Measurements from ENCODE around the gene BACH1. TPM values are rescaled to one million over a fixed set of nuclear protein-coding genes. Genes with fewer than 3 reads are reported as not detected.

BACH1 gene
- total and polyA plus RNA-seq, 2 of the 8 experiments (the other 6 are each of a cell fraction or from before 2014, with no cell fraction given), result 6.9 to 50.7 TPM

DNA sequence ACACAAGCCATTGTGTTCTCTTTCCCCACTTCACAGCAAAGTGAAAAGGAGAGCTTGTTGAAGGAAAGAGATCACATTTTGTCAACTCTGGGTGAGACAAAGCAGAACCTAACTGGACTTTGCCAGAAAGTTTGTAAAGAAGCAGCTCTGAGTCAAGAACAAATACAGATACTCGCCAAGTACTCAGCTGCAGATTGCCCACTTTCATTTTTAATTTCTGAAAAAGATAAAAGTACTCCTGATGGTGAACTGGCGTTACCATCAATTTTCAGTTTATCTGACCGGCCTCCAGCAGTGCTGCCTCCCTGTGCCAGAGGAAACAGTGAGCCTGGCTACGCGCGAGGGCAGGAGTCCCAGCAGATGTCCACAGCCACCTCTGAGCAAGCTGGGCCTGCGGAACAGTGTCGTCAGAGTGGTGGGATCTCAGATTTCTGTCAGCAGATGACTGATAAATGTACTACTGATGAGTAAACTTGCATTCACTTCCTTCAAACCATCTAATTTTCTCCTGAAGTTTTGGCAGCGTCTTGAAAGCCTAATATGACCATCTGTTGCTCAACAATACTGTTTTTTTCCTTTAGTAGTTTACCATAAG is 43.7 kb downstream of the BACH1 start:
- POLR2A ChIA-PET (ENCODE audit: partially characterized antibody), result interaction anchor here (1.8 kb wide), 1 partner anchor 43 kb away, joined by 3 read pairs; no protein-coding TSS in a partner anchor
- H3K79me2 ChIP-seq (ENCODE audit: control insufficient read depth in 1 of 2, insufficient read depth in 2 of 2, low read length in 2 of 2), result 0 out of 4 replicates have a peak, but pooled peaks cover 0 to 3% of the 10 kb centered on the region in 2 experiments
- FAIRE-seq, result no peak

More for the DNA sequence above, 43.7 kb downstream of the BACH1 start:
- Histone ChIP-seq H3K23me2 (ENCODE audit: low read depth, low read length) (no peaks in the 10 kb centered on the region), H3K27ac (ENCODE audit: low read depth, low read length) (no peak overlapping the region), H3K14ac (ENCODE audit: insufficient read length) (no peak overlapping the region), H2BK12ac (ENCODE audit: low read depth, low read length) (no peak overlapping the region), H3K18ac (ENCODE audit: extremely low read depth, low read length) (no peak overlapping the region), H2BK120ac (replicated peaks; ENCODE audit: low read depth, low read length) (no peak overlapping the region), H3K4me2 (ENCODE audit: insufficient read depth in 1 of 2, low read depth in 2 of 2, low read length in 2 of 2) (no peak overlapping the region), H2AFZ (ENCODE audit: low read length) (no peak overlapping the region), H4K91ac (replicated peaks; ENCODE audit: insufficient read length, low read length) (no peak overlapping the region), H2BK20ac (ENCODE audit: low read length) (no peak overlapping the region), H4K8ac (ENCODE audit: extremely low read depth, insufficient read depth, low read length) (no peak overlapping the region), H4K5ac (ENCODE audit: insufficient read length, low read depth, low read length) (no peak overlapping the region), H3K4me3 (ENCODE audit: extremely low read depth in 1 of 4, insufficient read depth in 2 of 4, low read depth in 3 of 4, low read length in 4 of 4) (no peak overlapping the region), H3K79me1 (ENCODE audit: low read depth, low read length) (no peaks in the 10 kb centered on the region), H3K56ac (replicated peaks; ENCODE audit: insufficient read length, low read depth, low read length) (no peak overlapping the region), H2AK5ac (ENCODE audit: low read depth, low read length) (no peak overlapping the region), H3K9me3 (ENCODE audit: insufficient read depth in 2 of 2, low read depth in 1 of 2, low read length in 1 of 2) (no peaks in the 10 kb centered on the region), H2BK5ac (ENCODE audit: low read depth, low read length) (no peak overlapping the region), H3K36me3 (ENCODE audit: control insufficient read depth in 2 of 4, insufficient read depth in 4 of 4, low read length in 3 of 4) (peaks cover 0 to 3% (median 0%) of the 10 kb centered on the region in 4 experiments; a peak in 3 of 8 replicates), H3K4me1 (replicated peaks in 1 of 4; ENCODE audit: control insufficient read depth in 3 of 4, insufficient read depth in 4 of 4, low read length in 3 of 4) (no peaks in the 10 kb centered on the region), H3K23ac (ENCODE audit: insufficient read length) (no peak overlapping the region), H3K9ac (replicated peaks in 1 of 4; ENCODE audit: extremely low read depth in 1 of 4, low read depth in 3 of 4, low read length in 3 of 4) (no peak overlapping the region), H4K20me1 (replicated peaks in 1 of 2; ENCODE audit: control insufficient read depth in 1 of 2, insufficient read depth in 2 of 2, low read length in 2 of 2) (peaks cover 0 to 1% of the 10 kb centered on the region in 2 experiments), H3K4ac (replicated peaks; ENCODE audit: insufficient read length, low read depth, low read length) (no peak overlapping the region), H2BK15ac (ENCODE audit: low read length) (no peak overlapping the region), H3K27me3 (replicated peaks in 1 of 4; ENCODE audit: control insufficient read depth in 3 of 4, extremely low read depth in 1 of 4, insufficient read depth in 3 of 4, low read length in 3 of 4) (no peaks in the 10 kb centered on the region)
- 95% methylated on average over 9 of the region's 9 CpGs; no CpG with 5 or more reads in 1 of the 2 experiments for WGBS, 2 experiments (ENCODE audit: extremely low coverage in 1 of 2, insufficient coverage in 1 of 2, insufficient read length in 1 of 2, insufficient replicate concordance in 2 of 2, low coverage in 1 of 2, low lambda C conversion rate in 2 of 2, missing lambda C conversion rate in 1 of 2)
- TF ChIP-seq RBBP5 (IDR thresholded peaks at IDR 0.05; ENCODE audit: borderline replicate concordance, low read depth, low read length) (no peak), SAP30 (IDR thresholded peaks at IDR 0.05; ENCODE audit: insufficient read depth, insufficient replicate concordance, low read length) (no peak), BCL11A (IDR thresholded peaks at IDR 0.05; ENCODE audit: low read depth in 2 of 2, low read length in 2 of 2) (no peak), POU5F1 (IDR thresholded peaks at IDR 0.05; ENCODE audit: low read depth, low read length) (no peak), SIRT6 (IDR thresholded peaks at IDR 0.05; ENCODE audit: low read length) (no peak), RFX5 (IDR thresholded peaks at IDR 0.05; ENCODE audit: borderline replicate concordance, low read depth, low read length) (no peak), JUN (IDR thresholded peaks at IDR 0.05; ENCODE audit: low read depth, low read length) (no peak)
- CTCF ChIA-PET (ENCODE audit: partially characterized antibody), result interaction anchor here (0.7 to 1.3 kb wide), 3 partner anchors 214 to 252 kb away, joined by 3 to 4 read pairs (median 3); no protein-coding TSS in a partner anchor
- DNase-seq (ENCODE audit: low read depth in 1 of 2, low spot score in 2 of 2), result no peak

All from H1 (cell line).